Measurements from ENCODE around the gene RYR1.
A peak's percentile ranks its signal among the peaks of the same experiment; 100 is the strongest.
"Not testable (repeated sequence)": the region's sequence is repeated elsewhere in the genome, so short reads cannot be mapped to it uniquely, and the experiment has no call there.

RYR1 gene

GRCh38 chr19:38571682-38572081 is 138.2 kb downstream of the RYR1 start:
- Histone ChIP-seq H3K4me1 (ENCODE audit: insufficient read depth, poor library complexity, severe bottlenecking) (no peaks in the 10 kb centered on the region), H3K27ac (ENCODE audit: poor library complexity, severe bottlenecking) (no peak overlapping the region), H3K36me3 (ENCODE audit: low read depth) (no peaks in the 10 kb centered on the region), H3K27me3 (ENCODE audit: insufficient read depth, poor library complexity, severe bottlenecking) (no peaks in the 10 kb centered on the region), H3K4me3 (ENCODE audit: severe bottlenecking) (no peak overlapping the region), H3K9me3 (ENCODE audit: severe bottlenecking) (no peaks in the 10 kb centered on the region)
- TF ChIP-seq CTCF (IDR thresholded peaks at IDR 0.05; ENCODE audit: poor library complexity, severe bottlenecking): no peak
- ATAC-seq (ENCODE audit: low read depth): no peak
- no peak for DNase-seq (ENCODE audit: low spot score)

GRCh38 chr19:38577826-38578225 is 144.3 kb downstream of the RYR1 start:
- H3K4me1 ChIP-seq (ENCODE audit: insufficient read depth, poor library complexity, severe bottlenecking): no peaks in the 10 kb centered on the region
- H3K27ac ChIP-seq (ENCODE audit: poor library complexity, severe bottlenecking): no peak overlapping the region
- no peaks in the 10 kb centered on the region for H3K9me3 ChIP-seq (ENCODE audit: severe bottlenecking)
- H3K36me3 ChIP-seq (ENCODE audit: low read depth): no peaks in the 10 kb centered on the region
- no peak overlapping the region for H3K4me3 ChIP-seq (ENCODE audit: severe bottlenecking)
- DNase-seq (ENCODE audit: low spot score): no peak
- no peak for ATAC-seq (ENCODE audit: low read depth)
- no peaks in the 10 kb centered on the region for H3K27me3 ChIP-seq (ENCODE audit: insufficient read depth, poor library complexity, severe bottlenecking)
- TF ChIP-seq CTCF (IDR thresholded peaks at IDR 0.05; ENCODE audit: poor library complexity, severe bottlenecking): no peak

- H3K9me3 ChIP-seq (ENCODE audit: severe bottlenecking); H3K27me3 ChIP-seq (ENCODE audit: insufficient read depth, poor library complexity, severe bottlenecking); H3K27ac ChIP-seq (ENCODE audit: poor library complexity, severe bottlenecking); DNase-seq (ENCODE audit: low spot score); H3K4me3 ChIP-seq (ENCODE audit: severe bottlenecking); H3K36me3 ChIP-seq (ENCODE audit: low read depth); H3K4me1 ChIP-seq (ENCODE audit: insufficient read depth, poor library complexity, severe bottlenecking): not testable (repeated sequence)
- ATAC-seq (ENCODE audit: low read depth): peak; percentile 74
Measured at GRCh38 chr19:38579304-38579703, 145.8 kb downstream of the RYR1 start.

GRCh38 chr19:38580080-38580479 is 146.6 kb downstream of the RYR1 start:
- TF ChIP-seq CTCF (IDR thresholded peaks at IDR 0.05; ENCODE audit: poor library complexity, severe bottlenecking): no peak
- DNase-seq (ENCODE audit: low spot score) (no peak), ATAC-seq (ENCODE audit: low read depth) (no peak)
- Histone ChIP-seq H3K4me3 (ENCODE audit: severe bottlenecking) (no peak overlapping the region), H3K36me3 (ENCODE audit: low read depth) (no peaks in the 10 kb centered on the region), H3K4me1 (ENCODE audit: insufficient read depth, poor library complexity, severe bottlenecking) (no peaks in the 10 kb centered on the region), H3K27me3 (ENCODE audit: insufficient read depth, poor library complexity, severe bottlenecking) (no peaks in the 10 kb centered on the region), H3K27ac (ENCODE audit: poor library complexity, severe bottlenecking) (no peak overlapping the region), H3K9me3 (ENCODE audit: severe bottlenecking) (no peaks in the 10 kb centered on the region)

- Histone ChIP-seq H3K36me3 (ENCODE audit: low read depth) (no peaks in the 10 kb centered on the region), H3K27ac (ENCODE audit: poor library complexity, severe bottlenecking) (no peak overlapping the region), H3K4me3 (ENCODE audit: severe bottlenecking) (no peak overlapping the region), H3K9me3 (ENCODE audit: severe bottlenecking) (no peaks in the 10 kb centered on the region), H3K4me1 (ENCODE audit: insufficient read depth, poor library complexity, severe bottlenecking) (no peaks in the 10 kb centered on the region), H3K27me3 (ENCODE audit: insufficient read depth, poor library complexity, severe bottlenecking) (no peaks in the 10 kb centered on the region)
- ATAC-seq (ENCODE audit: low read depth) (no peak), DNase-seq (ENCODE audit: low spot score) (no peak)
- no peak for TF ChIP-seq CTCF (IDR thresholded peaks at IDR 0.05; ENCODE audit: poor library complexity, severe bottlenecking)
Measured at GRCh38 chr19:38583219-38583984, 149.9 kb downstream of the RYR1 start.
